ENCODE measurements around the gene BRSK1.

- TF ChIP-seq, protein P1, sequence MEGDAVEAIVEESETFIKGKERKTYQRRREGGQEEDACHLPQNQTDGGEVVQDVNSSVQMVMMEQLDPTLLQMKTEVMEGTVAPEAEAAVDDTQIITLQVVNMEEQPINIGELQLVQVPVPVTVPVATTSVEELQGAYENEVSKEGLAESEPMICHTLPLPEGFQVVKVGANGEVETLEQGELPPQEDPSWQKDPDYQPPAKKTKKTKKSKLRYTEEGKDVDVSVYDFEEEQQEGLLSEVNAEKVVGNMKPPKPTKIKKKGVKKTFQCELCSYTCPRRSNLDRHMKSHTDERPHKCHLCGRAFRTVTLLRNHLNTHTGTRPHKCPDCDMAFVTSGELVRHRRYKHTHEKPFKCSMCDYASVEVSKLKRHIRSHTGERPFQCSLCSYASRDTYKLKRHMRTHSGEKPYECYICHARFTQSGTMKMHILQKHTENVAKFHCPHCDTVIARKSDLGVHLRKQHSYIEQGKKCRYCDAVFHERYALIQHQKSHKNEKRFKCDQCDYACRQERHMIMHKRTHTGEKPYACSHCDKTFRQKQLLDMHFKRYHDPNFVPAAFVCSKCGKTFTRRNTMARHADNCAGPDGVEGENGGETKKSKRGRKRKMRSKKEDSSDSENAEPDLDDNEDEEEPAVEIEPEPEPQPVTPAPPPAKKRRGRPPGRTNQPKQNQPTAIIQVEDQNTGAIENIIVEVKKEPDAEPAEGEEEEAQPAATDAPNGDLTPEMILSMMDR (IDR thresholded peaks at IDR 0.05 in 2 of 3, conservative IDR thresholded peaks at IDR 0.05 in 1 of 3; ENCODE audit: control insufficient read depth in 2 of 3, extremely low read depth in 1 of 3, insufficient read depth in 1 of 3, low read depth in 3 of 3, low read length in 3 of 3), result no peak
- TF ChIP-seq CHD1 (IDR thresholded peaks at IDR 0.05; ENCODE audit: low read depth, low read length), result no peak
Observed at GRCh38 chr19:55347442-55348009, 63.7 kb downstream of the BRSK1 start.
